NCI-H1436 (cell line): ENCODE measurements around the gene FBLN2.
"Not testable (repeated sequence)": the region's sequence is repeated elsewhere in the genome, so short reads cannot be mapped to it uniquely, and the experiment has no call there.

Experiments used
- DNase-seq: peaks from one replicate; lab custom pipeline; 2025; lab: John Stamatoyannopoulos, UW

Gene FBLN2

GRCh38 chr3:13549623-13550422 lies 898 bp downstream of the FBLN2 start:
- DNase-seq: no peak

DNA sequence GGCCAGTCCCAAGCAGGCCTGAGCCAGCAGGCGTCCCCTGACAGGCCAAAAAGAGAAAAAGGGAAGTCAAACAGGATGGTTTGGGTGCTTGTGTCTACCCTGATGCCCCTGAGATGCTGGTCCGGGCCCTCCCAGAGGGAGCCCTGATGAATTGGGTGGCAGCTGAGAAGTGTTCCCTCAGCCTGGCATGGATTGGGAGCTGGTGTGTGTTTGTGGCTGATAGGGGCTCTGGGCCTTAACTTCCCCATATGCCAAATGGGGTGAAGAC lies 1.4 kb downstream of the FBLN2 start:
- no peak for DNase-seq

- DNase-seq: no peak
Observed at GRCh38 chr3:13550791-13551360, 2.0 kb downstream of the FBLN2 start.

- DNase-seq: no peak
Observed at GRCh38 chr3:13552857-13553652, 4.1 kb downstream of the FBLN2 start.

- no peak for DNase-seq
Observed at GRCh38 chr3:13553686-13554085, 4.8 kb downstream of the FBLN2 start.

DNA sequence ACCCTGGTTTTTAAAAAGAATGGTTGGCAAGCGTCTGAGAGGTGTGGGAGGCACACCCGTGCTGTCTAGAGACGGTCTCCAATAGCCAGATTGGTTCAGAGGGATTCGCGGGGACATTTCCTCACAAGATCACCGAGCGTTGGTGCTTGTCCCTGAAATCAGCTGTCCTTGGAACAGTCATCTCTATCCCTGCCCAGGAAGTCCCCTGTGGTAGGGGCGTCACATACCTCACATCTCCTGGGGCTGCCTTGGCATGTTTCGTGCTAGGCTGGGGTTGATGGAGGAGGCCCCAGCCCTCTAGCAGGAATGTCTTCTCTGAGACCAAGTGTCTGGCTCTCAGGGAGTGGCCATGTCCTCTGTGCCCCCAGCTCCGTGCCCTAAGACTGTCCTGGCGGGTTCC lies 6.8 kb downstream of the FBLN2 start:
- no peak for DNase-seq

- no peak for DNase-seq
Observed at GRCh38 chr3:13556207-13556606, 7.3 kb downstream of the FBLN2 start.

GRCh38 chr3:13556917-13557316 lies 8.0 kb downstream of the FBLN2 start:
- DNase-seq: no peak

- no peak for DNase-seq
Observed at GRCh38 chr3:13557417-13557816, 8.5 kb downstream of the FBLN2 start.

DNA sequence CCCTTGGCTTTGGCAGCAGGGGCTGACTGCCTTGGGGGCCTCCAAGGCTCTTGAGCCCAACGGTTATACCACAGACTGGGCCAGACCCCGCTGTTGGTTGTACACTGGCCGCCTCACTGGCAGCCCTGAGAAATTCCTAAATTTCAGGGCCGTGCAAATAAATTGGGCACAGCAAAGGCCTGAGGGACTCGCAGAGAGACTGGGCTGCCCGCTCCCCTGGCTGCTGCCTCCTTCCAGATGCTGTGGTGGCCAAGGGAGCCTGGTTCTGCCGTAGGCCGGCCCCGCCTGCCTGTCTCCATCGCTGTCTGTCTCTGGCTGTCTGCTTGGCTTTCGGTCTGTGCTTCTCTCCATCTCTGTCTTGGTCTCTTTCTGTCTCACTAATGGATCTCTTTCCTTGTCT lies 9.0 kb downstream of the FBLN2 start:
- no peak for DNase-seq

DNA sequence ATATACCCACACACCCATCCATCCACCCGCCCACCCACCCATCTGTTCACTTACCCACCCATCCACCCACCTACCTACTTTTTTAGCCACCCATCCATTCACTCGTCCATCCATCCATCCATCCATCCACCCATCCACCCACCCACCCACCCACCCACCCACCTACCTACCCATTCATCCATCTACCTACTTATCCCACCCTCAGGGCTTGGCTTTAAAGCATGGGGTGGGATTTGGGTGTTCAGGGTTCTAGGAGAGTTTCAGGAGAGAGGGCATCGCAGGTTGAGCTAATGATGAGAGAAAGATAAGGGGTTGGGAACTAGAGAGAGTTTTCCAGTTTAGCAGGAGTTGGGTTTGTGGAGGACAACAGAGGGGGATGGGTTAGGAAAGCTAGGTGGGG lies 9.7 kb downstream of the FBLN2 start:
- DNase-seq: no peak

DNA sequence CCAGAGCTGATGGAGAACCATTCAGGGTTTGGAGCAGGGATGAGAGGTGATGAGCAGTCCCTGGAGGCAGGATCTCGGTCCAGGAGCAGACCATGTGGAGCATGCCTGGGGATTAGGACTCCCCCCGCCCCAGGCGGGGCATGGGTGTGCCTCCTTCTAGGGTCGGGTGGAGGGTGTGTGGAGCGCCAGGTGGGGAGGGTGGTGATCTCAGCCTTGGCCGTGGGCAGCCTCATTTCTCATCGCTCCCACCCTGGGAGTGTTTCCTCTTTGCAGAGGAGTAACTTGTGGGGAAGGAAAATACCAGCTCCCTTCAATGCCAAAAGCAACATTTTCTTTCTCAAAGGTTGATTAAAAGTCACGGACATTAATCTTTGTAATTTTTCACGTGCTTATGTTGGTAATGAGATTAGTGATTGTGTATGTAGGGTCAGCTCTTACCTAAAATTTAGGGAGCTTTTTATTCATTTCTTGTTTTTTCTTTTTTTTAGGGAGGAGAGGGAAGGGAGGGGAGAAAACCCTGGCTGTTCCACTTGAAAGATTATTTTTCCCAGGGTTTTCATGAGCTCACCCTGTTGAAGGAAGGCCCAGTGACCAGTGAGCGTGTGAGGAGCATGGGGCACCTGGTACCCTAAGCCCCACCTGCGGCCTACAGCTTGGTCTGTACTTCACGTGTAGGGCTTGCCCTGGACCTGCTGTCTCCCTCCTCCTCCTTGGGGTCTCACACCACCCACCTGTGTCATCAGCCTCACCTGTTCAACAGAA lies 11.0 kb downstream of the FBLN2 start:
- no peak for DNase-seq

DNA sequence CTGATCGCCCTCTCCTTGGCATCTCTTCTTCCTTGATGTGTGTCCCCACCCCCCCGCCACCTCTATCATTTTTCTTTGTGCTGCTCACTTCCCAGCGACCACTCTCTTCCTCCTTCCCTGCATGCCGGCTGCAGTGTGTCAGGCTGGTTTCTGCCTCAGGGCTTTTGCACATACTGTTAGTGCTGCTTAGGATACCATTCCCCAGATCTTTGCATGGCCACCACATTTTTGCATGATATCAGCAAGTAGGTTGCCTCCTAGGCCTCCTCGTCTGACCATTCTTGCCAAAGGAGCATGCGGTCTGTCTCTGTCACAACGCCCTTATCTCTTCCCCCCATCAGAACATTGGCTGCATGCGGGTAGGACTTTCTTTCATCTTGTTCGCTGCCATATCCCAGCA lies 12.5 kb downstream of the FBLN2 start:
- no peak for DNase-seq

DNA sequence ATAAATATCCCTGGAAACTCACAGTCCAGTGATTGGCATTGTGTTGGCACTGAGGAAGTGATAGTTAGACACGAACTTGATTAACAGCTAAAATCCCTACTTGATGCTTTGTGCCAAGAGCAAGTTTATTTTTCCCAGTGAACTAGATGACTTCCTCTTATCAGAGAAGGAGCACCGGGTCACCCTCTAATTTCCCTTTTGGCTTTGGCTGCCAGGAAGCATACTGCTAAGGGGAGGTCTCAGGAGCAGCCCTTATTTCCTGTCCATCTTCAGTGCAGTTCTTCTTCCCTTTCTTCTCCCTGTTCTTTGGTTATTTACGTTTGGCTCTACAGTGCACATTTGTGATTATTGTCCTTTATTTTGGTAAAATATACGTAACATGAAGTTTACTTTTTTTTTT lies 13.0 kb downstream of the FBLN2 start:
- DNase-seq: no peak

DNA sequence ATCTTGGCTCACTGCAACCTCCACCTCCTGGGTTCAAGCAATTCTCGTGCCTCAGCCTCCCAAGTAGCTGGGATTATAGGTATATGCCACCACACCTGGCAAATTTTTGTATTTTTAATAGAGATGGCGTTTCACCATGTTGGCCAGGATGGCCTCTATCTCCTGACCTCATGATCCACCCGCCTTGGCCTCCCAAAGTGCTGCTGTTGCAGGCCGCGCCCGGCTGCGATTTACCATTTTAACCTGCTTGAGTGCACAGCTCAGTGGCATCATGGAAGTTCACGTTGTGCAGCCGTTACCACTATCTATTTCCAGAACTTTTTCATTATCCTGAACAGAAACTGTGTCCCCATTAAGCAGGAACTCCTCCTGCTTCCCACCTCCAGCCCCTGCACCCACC lies 13.5 kb downstream of the FBLN2 start:
- not testable (repeated sequence) for DNase-seq

GRCh38 chr3:13563321-13563720 lies 14.4 kb downstream of the FBLN2 start:
- DNase-seq: no peak

DNA sequence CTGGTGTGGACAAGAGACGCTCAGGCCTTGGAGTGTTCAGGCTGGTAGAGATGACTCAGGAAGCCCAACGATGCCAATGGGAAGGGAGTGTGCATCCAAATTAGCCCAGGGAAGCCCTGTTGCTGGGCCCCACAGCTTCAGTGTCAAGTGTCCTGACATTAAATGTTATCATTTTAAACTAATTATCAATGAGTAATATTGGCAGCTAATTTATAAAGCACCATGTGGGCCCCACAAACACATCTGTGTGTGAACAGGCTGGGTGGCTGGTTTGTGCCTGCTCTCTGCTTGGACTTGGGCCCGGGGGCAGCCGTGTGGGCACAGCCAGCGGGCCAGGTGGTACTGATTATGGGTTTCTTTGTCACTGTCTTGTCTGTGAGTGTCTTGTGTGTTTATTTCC lies 15.0 kb downstream of the FBLN2 start:
- DNase-seq: no peak

DNA sequence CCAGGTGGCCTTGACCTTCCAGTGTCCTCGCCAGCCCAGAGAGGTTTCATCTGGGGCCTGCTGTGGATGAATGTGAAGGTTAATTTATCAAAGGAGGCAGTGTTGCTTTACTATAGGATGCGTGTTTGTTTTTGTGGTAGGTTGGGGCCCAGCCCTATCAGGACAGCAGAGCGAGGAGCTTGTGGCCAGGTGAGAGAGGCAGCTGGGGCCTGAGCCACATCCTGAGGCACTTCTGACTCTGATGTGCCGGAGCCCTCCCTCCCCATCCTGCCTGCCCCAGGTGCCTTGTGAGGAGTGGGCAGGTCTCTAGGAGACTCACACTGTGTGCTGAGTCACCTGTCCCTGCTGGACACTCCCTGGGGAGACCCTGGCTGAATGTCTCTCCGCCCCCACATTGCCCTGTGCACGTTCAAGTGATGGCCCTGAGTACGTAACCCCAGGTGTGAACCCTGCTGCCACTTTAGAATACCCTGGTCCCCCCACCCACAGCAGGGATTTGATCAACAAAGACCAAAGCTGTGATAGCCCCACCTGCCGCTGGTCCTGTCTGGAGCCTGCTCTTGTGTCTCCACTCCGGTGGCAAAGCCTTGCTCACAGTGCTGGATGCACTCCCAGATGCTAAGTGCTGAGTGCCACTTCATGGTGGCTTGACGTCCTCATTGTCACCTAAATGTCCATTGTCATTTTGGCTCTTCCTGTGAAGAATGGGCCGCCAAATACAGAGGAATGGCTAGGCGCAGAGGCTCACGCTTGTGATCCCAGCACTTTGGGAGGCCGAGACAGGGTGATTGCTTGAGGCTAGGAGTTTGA lies 16.0 kb downstream of the FBLN2 start:
- no peak for DNase-seq

GRCh38 chr3:13565581-13566452 lies 16.9 kb downstream of the FBLN2 start:
- no peak for DNase-seq

- no peak for DNase-seq
Observed at GRCh38 chr3:13566453-13566748, 17.5 kb downstream of the FBLN2 start.

GRCh38 chr3:13566769-13567310 lies 17.9 kb downstream of the FBLN2 start:
- no peak for DNase-seq
